ENCODE measurements around the gene ARHGAP29. TPM values are rescaled to one million over a fixed set of nuclear protein-coding genes. Genes with fewer than 3 reads are reported as not detected.

The ARHGAP29 gene
- total RNA-seq, 6 donors from 2014 or later: 43.8 to 87.5 (median 49.0) TPM

DNA sequence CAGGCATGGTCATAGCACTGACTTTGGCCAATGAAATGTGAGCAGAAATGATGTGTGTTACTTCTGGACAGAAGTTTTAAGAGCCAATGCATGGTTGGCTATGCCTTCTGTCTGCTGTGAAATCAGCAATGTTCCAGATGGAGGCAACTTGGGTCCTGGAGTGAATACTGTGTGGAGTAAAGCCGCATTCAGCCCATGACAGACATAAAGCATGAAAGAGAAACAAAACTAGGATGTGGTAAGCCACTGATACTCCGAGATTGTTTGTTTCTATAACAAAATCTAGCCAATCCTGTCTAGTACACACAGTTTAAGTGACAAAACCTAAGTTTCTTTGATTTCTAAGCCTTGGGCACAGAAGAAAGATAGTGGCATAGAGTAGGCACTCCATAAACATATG is 47.1 kb upstream of the ARHGAP29 start:
- Histone ChIP-seq H3K27ac (no peak overlapping the region), H3K4me1 (peaks cover 0 to 8% (median 4%) of the 10 kb centered on the region in 4 donors), H3K4me3 (no peak overlapping the region), H3K27me3 (no peaks in the 10 kb centered on the region), H3K9me3 (no peaks in the 10 kb centered on the region), H3K36me3 (no peaks in the 10 kb centered on the region)
- no peak for TF ChIP-seq EP300 (IDR thresholded peaks at IDR 0.05)
- TF ChIP-seq, protein P1, sequence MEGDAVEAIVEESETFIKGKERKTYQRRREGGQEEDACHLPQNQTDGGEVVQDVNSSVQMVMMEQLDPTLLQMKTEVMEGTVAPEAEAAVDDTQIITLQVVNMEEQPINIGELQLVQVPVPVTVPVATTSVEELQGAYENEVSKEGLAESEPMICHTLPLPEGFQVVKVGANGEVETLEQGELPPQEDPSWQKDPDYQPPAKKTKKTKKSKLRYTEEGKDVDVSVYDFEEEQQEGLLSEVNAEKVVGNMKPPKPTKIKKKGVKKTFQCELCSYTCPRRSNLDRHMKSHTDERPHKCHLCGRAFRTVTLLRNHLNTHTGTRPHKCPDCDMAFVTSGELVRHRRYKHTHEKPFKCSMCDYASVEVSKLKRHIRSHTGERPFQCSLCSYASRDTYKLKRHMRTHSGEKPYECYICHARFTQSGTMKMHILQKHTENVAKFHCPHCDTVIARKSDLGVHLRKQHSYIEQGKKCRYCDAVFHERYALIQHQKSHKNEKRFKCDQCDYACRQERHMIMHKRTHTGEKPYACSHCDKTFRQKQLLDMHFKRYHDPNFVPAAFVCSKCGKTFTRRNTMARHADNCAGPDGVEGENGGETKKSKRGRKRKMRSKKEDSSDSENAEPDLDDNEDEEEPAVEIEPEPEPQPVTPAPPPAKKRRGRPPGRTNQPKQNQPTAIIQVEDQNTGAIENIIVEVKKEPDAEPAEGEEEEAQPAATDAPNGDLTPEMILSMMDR (IDR thresholded peaks at IDR 0.05): no peak
- TF ChIP-seq POLR2AphosphoS5 (IDR thresholded peaks at IDR 0.05): no peak
- TF ChIP-seq POLR2A (IDR thresholded peaks at IDR 0.05): no peak
- ATAC-seq (ENCODE audit: low FRiP score in 2 of 2) (no peak), DNase-seq (no peak)
- WGBS, 2 donors: 47 to 56% methylated on average over 2 of the region's 2 CpGs

DNA sequence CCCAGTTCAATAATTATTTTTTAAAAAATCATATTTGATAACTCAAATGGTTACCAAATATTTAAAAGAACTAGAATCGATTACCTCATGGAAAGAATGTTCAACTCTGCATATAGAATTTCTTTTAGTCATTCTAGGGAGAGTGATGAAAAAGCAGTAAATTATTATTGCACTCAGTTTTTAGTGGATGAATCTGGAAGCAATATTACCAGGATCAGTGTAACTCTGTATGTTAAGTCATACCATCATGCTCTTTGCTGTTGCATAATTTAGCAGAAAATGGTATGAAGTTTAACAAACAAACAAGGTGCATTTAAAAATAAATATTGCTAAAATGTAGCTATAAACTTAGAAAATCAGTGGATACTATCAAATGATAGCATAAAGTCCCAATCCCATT is 46.1 kb upstream of the ARHGAP29 start:
- ATAC-seq (ENCODE audit: low FRiP score in 2 of 2) (no peak), DNase-seq (no peak)
- no peak overlapping the region for H3K27ac ChIP-seq
- H3K36me3 ChIP-seq: no peaks in the 10 kb centered on the region
- H3K27me3 ChIP-seq: no peaks in the 10 kb centered on the region
- WGBS, 2 donors: 78 to 90% methylated on average over 1 of the region's 1 CpG
- TF ChIP-seq EP300 (IDR thresholded peaks at IDR 0.05) (no peak), POLR2AphosphoS5 (IDR thresholded peaks at IDR 0.05) (no peak), POLR2A (IDR thresholded peaks at IDR 0.05) (no peak)
- peaks cover 0 to 8% (median 4%) of the 10 kb centered on the region in 4 donors for H3K4me1 ChIP-seq
- no peaks in the 10 kb centered on the region for H3K9me3 ChIP-seq
- H3K4me3 ChIP-seq: no peak overlapping the region

DNA sequence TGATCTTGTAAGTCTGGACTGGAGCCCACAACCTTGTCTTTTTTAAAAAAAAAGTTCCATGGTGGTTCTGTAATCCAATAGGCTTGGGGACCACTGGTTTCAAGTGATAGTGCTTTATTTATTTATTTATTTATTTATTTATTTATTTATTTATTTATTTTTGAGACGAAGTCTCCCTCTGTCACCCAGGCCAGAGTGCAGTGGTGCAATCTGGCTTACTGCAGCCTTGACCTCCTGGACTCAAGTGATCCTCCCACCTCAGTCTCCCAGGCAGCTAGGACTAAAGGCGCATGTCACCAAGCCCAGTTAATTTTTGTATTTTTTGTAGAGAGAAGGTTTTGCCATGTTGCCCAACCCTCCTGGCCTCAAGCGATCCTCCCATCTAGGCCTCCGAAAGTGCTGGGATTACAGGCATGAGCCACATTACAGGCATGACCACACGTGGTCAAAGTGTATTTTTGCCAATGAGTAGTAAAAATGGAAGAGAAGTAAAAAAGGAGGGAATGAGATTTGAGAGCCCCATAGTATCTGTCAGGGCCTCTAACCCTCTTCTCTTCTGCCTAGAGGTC is 44.8 kb upstream of the ARHGAP29 start:
- DNase-seq (no peak), ATAC-seq (ENCODE audit: low FRiP score in 2 of 2) (no peak)
- WGBS, 2 donors: 93% methylated on average over 5 of the region's 5 CpGs
- Histone ChIP-seq H3K36me3 (no peaks in the 10 kb centered on the region), H3K9me3 (no peaks in the 10 kb centered on the region), H3K4me1 (peaks cover 0 to 6% (median 4%) of the 10 kb centered on the region in 4 donors), H3K4me3 (no peak overlapping the region), H3K27ac (no peak overlapping the region), H3K27me3 (no peaks in the 10 kb centered on the region)
- TF ChIP-seq POLR2A (IDR thresholded peaks at IDR 0.05) (no peak), EP300 (IDR thresholded peaks at IDR 0.05) (no peak), POLR2AphosphoS5 (IDR thresholded peaks at IDR 0.05) (no peak)
- TF ChIP-seq, protein P1 (IDR thresholded peaks at IDR 0.05): no peak

DNA sequence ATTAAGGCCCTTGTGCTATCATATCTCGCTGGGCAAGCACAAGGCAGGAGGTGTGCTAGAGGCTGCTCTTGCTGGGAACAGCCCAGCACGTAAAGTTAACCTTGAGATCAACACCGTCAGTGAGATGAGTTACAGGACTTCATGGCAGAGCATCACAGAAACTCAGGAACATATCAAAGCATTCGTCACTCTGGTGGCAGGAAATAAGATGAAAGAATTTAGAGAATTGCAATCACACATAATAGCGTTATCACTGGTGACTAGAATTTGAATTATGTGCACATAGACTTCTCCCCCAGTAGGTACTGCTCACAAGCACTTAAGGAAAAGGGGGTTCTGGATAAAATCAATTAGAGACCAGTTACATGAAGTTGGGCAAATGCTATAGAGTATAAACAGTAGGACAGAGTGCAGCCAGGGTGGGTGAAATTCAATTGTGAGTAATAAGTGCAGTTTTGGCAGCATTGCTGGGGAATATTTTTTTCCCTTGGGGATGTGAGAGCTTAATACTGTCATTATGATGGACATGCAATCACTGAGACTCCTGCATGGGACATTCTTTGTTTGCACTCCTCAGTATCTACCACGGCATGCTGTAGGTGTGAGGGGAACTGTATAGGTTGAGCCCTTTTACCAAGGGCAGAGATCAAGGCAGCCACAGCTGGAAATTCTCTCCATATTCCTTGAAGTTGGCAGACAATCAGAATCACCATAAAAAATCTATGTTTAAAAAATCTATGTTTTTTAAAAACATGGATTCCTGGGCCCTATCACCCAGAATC is 44.2 kb upstream of the ARHGAP29 start:
- WGBS, 2 donors: 54 to 68% methylated on average over 6 of the region's 6 CpGs
- Histone ChIP-seq H3K4me3 (no peak overlapping the region), H3K9me3 (no peaks in the 10 kb centered on the region), H3K4me1 (peaks cover 0 to 6% (median 0%) of the 10 kb centered on the region in 4 donors), H3K27me3 (no peaks in the 10 kb centered on the region), H3K27ac (no peak overlapping the region), H3K36me3 (no peaks in the 10 kb centered on the region)
- DNase-seq: no peak
- TF ChIP-seq EP300 (IDR thresholded peaks at IDR 0.05): no peak
- no peak for TF ChIP-seq POLR2A (IDR thresholded peaks at IDR 0.05)
- TF ChIP-seq POLR2AphosphoS5 (IDR thresholded peaks at IDR 0.05): no peak
- TF ChIP-seq, protein P1 (IDR thresholded peaks at IDR 0.05): no peak
- ATAC-seq (ENCODE audit: low FRiP score in 2 of 2): no peak

DNA sequence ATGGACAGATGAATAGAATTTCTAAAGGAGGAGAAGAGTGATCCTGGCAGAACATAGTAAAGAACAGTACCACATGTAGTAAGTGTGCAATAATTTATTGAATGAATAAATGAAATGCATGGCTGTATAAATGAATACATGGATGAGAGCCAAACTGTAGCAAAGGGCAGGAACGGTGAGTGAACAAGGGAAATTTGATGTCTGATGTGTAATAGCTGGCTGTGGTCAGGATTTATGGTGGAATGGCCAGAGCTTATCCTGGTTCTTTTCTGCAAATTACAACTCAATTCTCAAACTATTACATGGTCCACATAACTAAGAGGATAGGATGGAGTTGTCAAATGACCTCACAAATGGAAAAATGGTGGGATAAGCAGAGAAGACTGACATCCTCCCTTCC is 43.2 kb upstream of the ARHGAP29 start:
- H3K9me3 ChIP-seq: no peaks in the 10 kb centered on the region
- TF ChIP-seq POLR2AphosphoS5 (IDR thresholded peaks at IDR 0.05) (no peak), POLR2A (IDR thresholded peaks at IDR 0.05) (no peak), EP300 (IDR thresholded peaks at IDR 0.05) (no peak)
- TF ChIP-seq, protein P1 (IDR thresholded peaks at IDR 0.05): no peak
- DNase-seq (no peak), ATAC-seq (ENCODE audit: low FRiP score in 2 of 2) (no peak)
- no peaks in the 10 kb centered on the region for H3K36me3 ChIP-seq
- H3K27me3 ChIP-seq: no peaks in the 10 kb centered on the region
- peaks cover 0 to 4% (median 0%) of the 10 kb centered on the region in 4 donors for H3K4me1 ChIP-seq
- no peak overlapping the region for H3K4me3 ChIP-seq
- 68 to 72% methylated on average over 1 of the region's 1 CpG for WGBS, 2 donors
- H3K27ac ChIP-seq: no peak overlapping the region
